HepG2 (cell line): ENCODE measurements around the gene NAPB. TPM values are rescaled to one million over a fixed set of nuclear protein-coding genes. Genes with fewer than 3 reads are reported as not detected.

Experiments used
- ATAC-seq: fragments of 200-7000 bp; cut with Tn5 transposase; 3 replicates; pipeline ENCODE4 v1.9.1; 2020; ENCODE audit warnings: mild to moderate bottlenecking, moderate library complexity
- BruUV-seq: library from RNA; stranded (reverse); fragments of 400-500 nt; replicated peaks from 2 replicates; lab custom pipeline; 2021; lab: Mats Ljungman, UMichigan
- CTCF ChIA-PET: fragments of 300-600 bp; formaldehyde crosslinking; extraction: SDS; loops from one replicate; lab custom pipeline; 2021; ENCODE audit warnings: low total read pairs, inconsistent platforms, low intra/inter-chr PET ratio; lab: Yijun Ruan, JAX
- POLR2A ChIA-PET: fragments of 350-600 bp; sonication (Branson Sonifier 250); formaldehyde crosslinking; loops from one replicate; lab custom pipeline; 2020; ENCODE audit warnings: antibody characterized with exemption, inconsistent platforms; lab: Yijun Ruan, JAX
- DNase-seq: peaks from one replicate; pipeline ENCODE4 v3.0.0-alpha.2; 2015; ENCODE audit warnings: low spot score
- FAIRE-seq: peaks from 3 replicates; lab custom pipeline; 2011; peaks lifted over from hg19 to GRCh38; lab: Jason Lieb, UNC
- H2AFZ ChIP-seq: one replicate; pipeline ENCODE4 v1.6.1; 2011; ENCODE audit warnings: low read length, inconsistent platforms
- H3K27ac ChIP-seq: fragments of 300-600 bp; 3 replicates; pipeline ENCODE4 v1.8.0; 2011; ENCODE audit warnings: mixed run types, mild to moderate bottlenecking, mixed read lengths, low read length, inconsistent platforms; ENCODE audit not compliant: insufficient read depth; ENCODE audit errors: extremely low read length
- H3K27me3 ChIP-seq, 2 experiments: fragments of 200-600 bp in 1 of 2; 2 replicates in 1 of 2; 3 replicates in 1 of 2; pipeline versions ENCODE4 v1.6.0 to v1.8.0; 2011; ENCODE audit warnings: low read length in 2 of 2, mild to moderate bottlenecking in 2 of 2, moderate library complexity in 2 of 2, inconsistent platforms in 1 of 2; ENCODE audit not compliant: insufficient read depth in 2 of 2, control insufficient read depth in 1 of 2
- H3K36me3 ChIP-seq, 2 experiments: fragments of 200-600 bp in 1 of 2; replicated peaks in 1 of 2; 2 replicates in 1 of 2; 3 replicates in 1 of 2; pipeline versions ENCODE4 v1.5.1 to v1.8.0; 2011; ENCODE audit warnings: low read length in 2 of 2, inconsistent platforms in 1 of 2; ENCODE audit not compliant: insufficient read depth in 2 of 2, control insufficient read depth in 1 of 2
- H3K4me1 ChIP-seq: 2 replicates; pipeline ENCODE4 v1.5.1; 2012; ENCODE audit warnings: low read length, inconsistent platforms; ENCODE audit not compliant: insufficient read depth
- H3K4me2 ChIP-seq: 2 replicates; pipeline ENCODE4 v1.6.0; 2011; ENCODE audit warnings: low read depth, low read length, inconsistent platforms
- H3K4me3 ChIP-seq, 3 experiments: fragments of 200-600 bp in 1 of 3; sonication (generic), shearing (Covaris generic) in 1 of 3; replicated peaks in 1 of 3; 2 replicates each; pipeline ENCODE4 v1.5.1; 2011 to 2016; ENCODE audit warnings: low read length in 3 of 3, inconsistent platforms in 2 of 3, low read depth in 2 of 3, mild to moderate bottlenecking in 2 of 3, control low read depth in 1 of 3, mixed read lengths in 1 of 3; ENCODE audit not compliant: insufficient read depth in 1 of 3
- H3K79me2 ChIP-seq: one replicate; pipeline ENCODE4 v1.6.1; 2011; ENCODE audit warnings: low read length, inconsistent platforms; ENCODE audit not compliant: insufficient read depth
- H3K9ac ChIP-seq: 2 replicates; pipeline ENCODE4 v1.6.0; 2011; ENCODE audit warnings: mild to moderate bottlenecking, low read depth, low read length, inconsistent platforms; ENCODE audit not compliant: insufficient read depth
- H3K9me3 ChIP-seq: 2 replicates; pipeline ENCODE4 v1.5.1; 2012; ENCODE audit warnings: mild to moderate bottlenecking, low read length
- H4K20me1 ChIP-seq: 2 replicates; pipeline ENCODE4 v1.6.0; 2011; ENCODE audit warnings: inconsistent platforms, mild to moderate bottlenecking, low read length, moderate library complexity; ENCODE audit not compliant: insufficient read depth
- AGO2 ChIP-seq: fragments of 200-400 bp; formaldehyde crosslinking; optimal IDR thresholded peaks from 2 replicates; pipeline ENCODE3; 2017; ENCODE audit warnings: mild to moderate bottlenecking, low read depth, low read length, moderate library complexity
- ARHGAP35 ChIP-seq: sonication (generic); formaldehyde crosslinking; IDR thresholded peaks from 2 replicates; pipeline ENCODE4 v1.9.0; 2022; ENCODE audit warnings: mild to moderate bottlenecking, inconsistent platforms, moderate library complexity, missing genetic modification reagents, borderline replicate concordance
- HHEX ChIP-seq: IDR thresholded peaks from 2 replicates; pipeline ENCODE4 v1.6.1; 2016; ENCODE audit warnings: control low read depth
- KAT2B ChIP-seq: fragments of 150-350 bp; IDR thresholded peaks from 2 replicates; pipeline ENCODE4 v1.6.1; 2014; ENCODE audit warnings: low read depth, low read length, borderline replicate concordance
- KDM6A ChIP-seq: IDR thresholded peaks from 2 replicates; pipeline ENCODE4 v1.6.1; 2016; ENCODE audit warnings: low read depth
- KLF16 ChIP-seq, 2 experiments: sonication (generic) in 1 of 2; formaldehyde crosslinking in 1 of 2; IDR thresholded peaks; 2 replicates each; pipeline versions ENCODE4 v1.6.1 to v1.8.0; 2016 to 2023; ENCODE audit warnings: missing genetic modification reagents in 2 of 2, missing compliant biosample characterization in 1 of 2
- RBM22 ChIP-seq: fragments of 200-400 bp; formaldehyde crosslinking; optimal IDR thresholded peaks from 2 replicates; pipeline ENCODE3; 2017; ENCODE audit warnings: mild to moderate bottlenecking, low read length, moderate library complexity
- RXRA ChIP-seq: sonication (generic); formaldehyde crosslinking; IDR thresholded peaks from 2 replicates; pipeline ENCODE4 v1.5.1; 2020; ENCODE audit warnings: missing genetic modification reagents
- SOX6 ChIP-seq, 2 experiments: fragments of 450-650 bp in 1 of 2; sonication (generic) in 1 of 2; formaldehyde crosslinking in 1 of 2; IDR thresholded peaks; 2 replicates each; pipeline versions ENCODE4 v1.4.0 to v1.6.1; 2017 to 2020; ENCODE audit warnings: antibody characterized with exemption in 1 of 2, mild to moderate bottlenecking in 1 of 2, missing genetic modification reagents in 1 of 2
- SP1 ChIP-seq, 2 experiments: fragments of 450-650 bp in 1 of 2; sonication (generic) in 1 of 2; formaldehyde crosslinking in 1 of 2; IDR thresholded peaks; 2 replicates each; pipeline versions ENCODE4 v1.4.0 to v1.6.1; 2016 to 2020; ENCODE audit warnings: missing genetic modification reagents in 1 of 2
- ZNF24 ChIP-seq: fragments of 450-650 bp; IDR thresholded peaks from 2 replicates; pipeline ENCODE4 v1.6.1; 2017; ENCODE audit warnings: antibody characterized with exemption, mild to moderate bottlenecking
- ZNF260 ChIP-seq: sonication (generic); formaldehyde crosslinking; IDR thresholded peaks from 2 replicates; pipeline ENCODE4 v1.4.0; 2020; ENCODE audit warnings: missing genetic modification reagents, low read depth, mild to moderate bottlenecking, borderline replicate concordance
- ZNF362 ChIP-seq: sonication (generic); formaldehyde crosslinking; IDR thresholded peaks from 2 replicates; pipeline ENCODE4 v1.4.0; 2020; ENCODE audit warnings: missing genetic modification reagents, mild to moderate bottlenecking, borderline replicate concordance
- ZNF782 ChIP-seq: sonication (generic); formaldehyde crosslinking; IDR thresholded peaks from 2 replicates; pipeline ENCODE4 v1.4.0; 2020; ENCODE audit warnings: missing genetic modification reagents, mild to moderate bottlenecking, borderline replicate concordance
- ZNF850 ChIP-seq: sonication (generic); formaldehyde crosslinking; conservative IDR thresholded peaks from 2 replicates; pipeline ENCODE4 v1.9.0; 2021; ENCODE audit warnings: mild to moderate bottlenecking, missing genetic modification reagents
- ZNF883 ChIP-seq: sonication (generic); formaldehyde crosslinking; IDR thresholded peaks from 2 replicates; pipeline ENCODE4 v1.5.1; 2020; ENCODE audit warnings: mild to moderate bottlenecking, missing genetic modification reagents; ENCODE audit errors: not compliant biosample characterization
- ZSCAN22 ChIP-seq: sonication (generic); formaldehyde crosslinking; IDR thresholded peaks from 2 replicates; pipeline ENCODE4 v1.4.0; 2020; ENCODE audit warnings: mild to moderate bottlenecking, missing genetic modification reagents
- WGBS: methylation state at CpG from one replicate; pipeline ENCODE4 v1.1.6; 2017; ENCODE audit warnings: low lambda C conversion rate; 5-methylcytosine and 5-hydroxymethylcytosine counted together
- in situ Hi-C: cut with HindIII; loops from 2 replicates; pipeline ENCODE4 v1.10.0; 2017; ENCODE audit warnings: low pct_unique_long_range_greater_than_20kb; ENCODE audit not compliant: extremely low pct_ligation_motif_present
- intact Hi-C: fragments of 100-400 bp; cut with micrococcal nuclease; formaldehyde crosslinking; loops from one replicate; pipeline ENCODE4 v1.10.0; 2022; ENCODE audit not compliant: unreplicated experiment
- polyA plus RNA-seq, 8 experiments: library from polyadenylated mRNA; depleted of rRNA in 3 of 8; stranded (reverse) in 7 of 8; unstranded in 1 of 8; fragments of >200 nt; fragmentation: Illumina TruSeq in 4 of 8; extraction: Trizol in 4 of 8; gene quantifications; 2 replicates each; pipeline versions ENCODE4 v1.2.1 to v1.2.3, GENCODE V29; 2011 to 2016; ENCODE audit warnings: low read depth in 4 of 8, missing spikeins in 1 of 8, mixed read lengths in 1 of 8; ENCODE audit not compliant: insufficient read depth in 1 of 8
- total RNA-seq, 5 experiments: library from RNA; depleted of rRNA; stranded (reverse); fragments of >200 nt; fragmentation: Illumina TruSeq; extraction: Trizol; gene quantifications; 2 replicates each; pipeline ENCODE4 v1.2.3, GENCODE V29; 2016; ENCODE audit warnings: low read depth in 1 of 5

Gene NAPB
- total and polyA plus RNA-seq, 2 of the 13 experiments (the other 11 are each of a cell fraction or from before 2014, with no cell fraction given), result 15.2 to 16.1 TPM

- Histone ChIP-seq H3K9me3 (no peaks in the 10 kb centered on the region), H3K9ac (no peak overlapping the region), H3K4me2 (no peak overlapping the region), H3K27ac (no peak overlapping the region), H4K20me1 (peaks cover 42% of the 10 kb centered on the region), H3K4me3 (no peak overlapping the region), H3K79me2 (peaks cover 96% of the 10 kb centered on the region), H3K4me1 (peaks cover 72% of the 10 kb centered on the region), H3K36me3 (peaks cover 0 to 4% of the 10 kb centered on the region in 2 experiments; a peak in 1 of 5 replicates), H2AFZ (no peak overlapping the region), H3K27me3 (no peaks in the 10 kb centered on the region)
- ATAC-seq (no peak), FAIRE-seq (no peak), DNase-seq (no peak)
- in situ Hi-C loops, result no loop called here
- intact Hi-C loops, result no loop called here
- no TSS peak for BruUV-seq
- 87% methylated on average over 1 of the region's 1 CpG for WGBS
- CTCF ChIA-PET, result no interaction called here
- TF ChIP-seq ZSCAN22 (CRISPR knock-in tag) (no peak), AGO2 (no peak), RBM22 (no peak), ARHGAP35 (CRISPR knock-in tag) (no peak), ZNF782 (CRISPR knock-in tag) (no peak), ZNF850 (CRISPR knock-in tag) (no peak), SOX6 (IDR thresholded peaks at IDR 0.05) (no peak), SOX6 (CRISPR knock-in tag; IDR thresholded peaks at IDR 0.05) (no peak), KDM6A (no peak), ZNF362 (CRISPR knock-in tag) (no peak), KAT2B (no peak), RXRA (no peak), HHEX (CRISPR knock-in tag) (no peak), SP1 (IDR thresholded peaks at IDR 0.05) (no peak), SP1 (CRISPR knock-in tag; IDR thresholded peaks at IDR 0.05) (no peak), ZNF24 (no peak), ZNF883 (CRISPR knock-in tag) (no peak), ZNF260 (CRISPR knock-in tag) (no peak), KLF16 (CRISPR knock-in tag; IDR thresholded peaks at IDR 0.05) (no peak)
- POLR2A ChIA-PET, result no interaction called here
Measured at GRCh38 chr20:23414526-23415188, 6.6 kb downstream of the NAPB start.
